OCI-LY1 (cell line): ENCODE results near the gene FILIP1.

ENCODE experiments used
- H2AFZ ChIP-seq: fragments of 200-600 bp; sonication (generic), shearing (Covaris generic); 2 replicates; pipeline ENCODE4 v1.6.0; 2014; ENCODE audit warnings: antibody characterized with exemption, mild to moderate bottlenecking, low read length
- H3F3A ChIP-seq: fragments of 200-600 bp; sonication (generic), shearing (Covaris generic); 2 replicates; pipeline ENCODE4 v1.6.0; 2014; ENCODE audit warnings: mild to moderate bottlenecking, antibody characterized with exemption, low read length, moderate library complexity; ENCODE audit not compliant: insufficient read depth
- H3K27ac ChIP-seq: fragments of 200-600 bp; sonication (generic); 2 replicates; pipeline ENCODE4 v1.5.1; 2014; ENCODE audit warnings: low read length, mixed run types, mild to moderate bottlenecking, low read depth; ENCODE audit not compliant: poor library complexity, severe bottlenecking
- H3K27me3 ChIP-seq: fragments of 200-600 bp; sonication (generic); 2 replicates; pipeline ENCODE4 v1.6.0; 2014; ENCODE audit warnings: antibody characterized with exemption, mild to moderate bottlenecking, low read length, moderate library complexity; ENCODE audit not compliant: insufficient read depth
- H3K36me3 ChIP-seq: fragments of 200-600 bp; sonication (generic); 2 replicates; pipeline ENCODE4 v1.6.1; 2014; ENCODE audit warnings: mild to moderate bottlenecking, antibody characterized with exemption, low read length, moderate library complexity, mixed read lengths; ENCODE audit not compliant: insufficient read depth
- H3K4me1 ChIP-seq: fragments of 200-600 bp; sonication (generic); 2 replicates; pipeline ENCODE4 v1.5.1; 2014; ENCODE audit warnings: mild to moderate bottlenecking, low read length, moderate library complexity; ENCODE audit not compliant: insufficient read depth, severe bottlenecking
- H3K4me2 ChIP-seq: fragments of 200-600 bp; sonication (generic), shearing (Covaris generic); 2 replicates; pipeline ENCODE4 v1.6.1; 2014; ENCODE audit warnings: low read length
- H3K4me3 ChIP-seq: fragments of 200-600 bp; sonication (generic); 2 replicates; pipeline ENCODE4 v1.5.1; 2014; ENCODE audit warnings: low read length, low read depth, mild to moderate bottlenecking, mixed read lengths; ENCODE audit not compliant: poor library complexity, severe bottlenecking
- H3K79me2 ChIP-seq: fragments of 200-600 bp; shearing (Covaris generic); 2 replicates; pipeline ENCODE4 v1.6.1; 2016; ENCODE audit warnings: mixed run types, low read length, mixed read lengths; ENCODE audit not compliant: insufficient read depth
- H3K9ac ChIP-seq: fragments of 200-600 bp; sonication (generic), shearing (Covaris generic); 2 replicates; pipeline ENCODE4 v1.6.1; 2014; ENCODE audit warnings: mild to moderate bottlenecking, low read length, mixed read lengths
- H3K9me2 ChIP-seq: fragments of 200-600 bp; sonication (generic), shearing (Covaris generic); 2 replicates; pipeline ENCODE4 v1.6.1; 2014; ENCODE audit warnings: low read depth, mild to moderate bottlenecking, low read length, mixed read lengths
- H3K9me3 ChIP-seq: fragments of 200-600 bp; shearing (Covaris generic); 2 replicates; pipeline ENCODE4 v1.6.1; 2014; ENCODE audit warnings: low read length, mixed read lengths
- H4K20me1 ChIP-seq: fragments of 200-600 bp; sonication (generic), shearing (Covaris generic); 2 replicates; pipeline ENCODE4 v1.6.0; 2016; ENCODE audit warnings: mild to moderate bottlenecking, low read length; ENCODE audit not compliant: insufficient read depth
- CTCF ChIP-seq: fragments of 200-600 bp; sonication (generic), shearing (Covaris generic); IDR thresholded peaks from 2 replicates; pipeline ENCODE4 v1.5.1; 2017; ENCODE audit warnings: mild to moderate bottlenecking, antibody characterized with exemption, low read length, moderate library complexity, mixed read lengths
- EZH2 ChIP-seq: fragments of 200-600 bp; sonication (generic), shearing (Covaris generic); IDR thresholded peaks from 2 replicates; pipeline ENCODE4 v1.8.0; 2017; ENCODE audit warnings: borderline replicate concordance, mixed run types, mild to moderate bottlenecking, antibody characterized with exemption, low read length, moderate library complexity, mixed read lengths

FILIP1 gene

GRCh38 chr6:75386050-75386770 is 107.4 kb downstream of the FILIP1 start:
- H4K20me1 ChIP-seq = no peaks in the 10 kb centered on the region
- H3K36me3 ChIP-seq = no peaks in the 10 kb centered on the region
- H3K27ac ChIP-seq = no peak overlapping the region
- H3K9me2 ChIP-seq = no peaks in the 10 kb centered on the region
- H3K9ac ChIP-seq = no peak overlapping the region
- H3K4me3 ChIP-seq = no peak overlapping the region
- no peaks in the 10 kb centered on the region for H3K9me3 ChIP-seq
- H3K79me2 ChIP-seq = no peaks in the 10 kb centered on the region
- H3K4me1 ChIP-seq = no peaks in the 10 kb centered on the region
- no peak overlapping the region for H3K4me2 ChIP-seq
- H2AFZ ChIP-seq = no peak overlapping the region
- no peaks in the 10 kb centered on the region for H3K27me3 ChIP-seq
- no peaks in the 10 kb centered on the region for H3F3A ChIP-seq
- no peak for TF ChIP-seq EZH2
- no peak for TF ChIP-seq CTCF

- TF ChIP-seq EZH2 (no peak), CTCF (no peak)
- no peaks in the 10 kb centered on the region for H3K9me2 ChIP-seq
Observed at GRCh38 chr6:75384116-75384515, 109.5 kb downstream of the FILIP1 start.

GRCh38 chr6:75382634-75382900 is 111.0 kb downstream of the FILIP1 start:
- Histone ChIP-seq H3K9me3 (no peaks in the 10 kb centered on the region), H3K4me1 (no peaks in the 10 kb centered on the region), H4K20me1 (no peaks in the 10 kb centered on the region), H3K79me2 (no peaks in the 10 kb centered on the region), H3K9me2 (no peaks in the 10 kb centered on the region), H3K9ac (no peak overlapping the region), H3K4me3 (no peak overlapping the region), H3K4me2 (no peak overlapping the region), H3F3A (no peaks in the 10 kb centered on the region), H3K36me3 (no peaks in the 10 kb centered on the region), H3K27me3 (no peaks in the 10 kb centered on the region), H2AFZ (no peak overlapping the region), H3K27ac (no peak overlapping the region)
- TF ChIP-seq EZH2 = no peak

More at GRCh38 chr6:75384116-75384515, 109.5 kb downstream of the FILIP1 start:
- Histone ChIP-seq H2AFZ (no peak overlapping the region), H3K4me3 (no peak overlapping the region), H3K79me2 (no peaks in the 10 kb centered on the region), H3K36me3 (no peaks in the 10 kb centered on the region), H3K27me3 (no peaks in the 10 kb centered on the region), H3K9me3 (no peaks in the 10 kb centered on the region), H3F3A (no peaks in the 10 kb centered on the region), H3K4me2 (no peak overlapping the region), H4K20me1 (no peaks in the 10 kb centered on the region), H3K9ac (no peak overlapping the region), H3K4me1 (no peaks in the 10 kb centered on the region), H3K27ac (no peak overlapping the region)
